Ascending aorta (tissue), 2 donors: Measurements from ENCODE around the gene MMP8. TPM values are rescaled to one million over a fixed set of nuclear protein-coding genes. Genes with fewer than 3 reads are reported as not detected.

Experiments
- DNase-seq, 2 donors: peaks; one replicate each; pipeline ENCODE4 v3.0.0-alpha.2; 2019; ENCODE audit warnings: low spot score in 2 of 2
- H3K27ac ChIP-seq, 2 donors: fragments of 200-600 bp; sonication (generic); one replicate each; pipeline ENCODE4 v1.5.1; 2016 to 2017; ENCODE audit warnings: mild to moderate bottlenecking in 1 of 2
- H3K27me3 ChIP-seq: fragments of 200-600 bp; sonication (generic); one replicate; pipeline ENCODE4 v1.5.1; 2017
- H3K36me3 ChIP-seq, 2 donors: fragments of 200-600 bp; sonication (generic); one replicate each; pipeline ENCODE4 v1.5.1; 2016
- H3K4me1 ChIP-seq, 2 donors: fragments of 200-600 bp; sonication (generic); one replicate each; pipeline ENCODE4 v1.5.1; 2016 to 2017; ENCODE audit warnings: mild to moderate bottlenecking in 1 of 2
- H3K4me3 ChIP-seq, 2 donors: fragments of 200-600 bp; sonication (generic); one replicate each; pipeline ENCODE4 v1.5.1; 2016 to 2017; ENCODE audit warnings: mild to moderate bottlenecking in 1 of 2
- H3K9me3 ChIP-seq, 2 donors: fragments of 200-600 bp; sonication (generic); one replicate each; pipeline ENCODE4 v1.5.1; 2016
- intact Hi-C: fragments of 100-400 bp; cut with DNase I; formaldehyde crosslinking; loops from one replicate; pipeline ENCODE4 v1.15.1; 2023
- total RNA-seq: library from RNA; depleted of rRNA; stranded (reverse); fragments of >200 nt; gene quantifications from one replicate; pipeline ENCODE4 v1.1.0, GENCODE V29; 2016
- TF ChIP-seq, protein P1 (sequence below), 3 experiments: fragments of 200-600 bp in 2 of 3; fragments of 450-650 bp in 1 of 3; sonication (generic) in 2 of 3; IDR thresholded peaks; one replicate each; pipeline ENCODE4 v1.5.1; 2016 to 2019; ENCODE audit warnings: antibody characterized with exemption in 3 of 3, mild to moderate bottlenecking in 1 of 3, moderate library complexity in 1 of 3

MMP8 gene
- total RNA-seq, 1 donor from 2014 or later = not detected

DNA sequence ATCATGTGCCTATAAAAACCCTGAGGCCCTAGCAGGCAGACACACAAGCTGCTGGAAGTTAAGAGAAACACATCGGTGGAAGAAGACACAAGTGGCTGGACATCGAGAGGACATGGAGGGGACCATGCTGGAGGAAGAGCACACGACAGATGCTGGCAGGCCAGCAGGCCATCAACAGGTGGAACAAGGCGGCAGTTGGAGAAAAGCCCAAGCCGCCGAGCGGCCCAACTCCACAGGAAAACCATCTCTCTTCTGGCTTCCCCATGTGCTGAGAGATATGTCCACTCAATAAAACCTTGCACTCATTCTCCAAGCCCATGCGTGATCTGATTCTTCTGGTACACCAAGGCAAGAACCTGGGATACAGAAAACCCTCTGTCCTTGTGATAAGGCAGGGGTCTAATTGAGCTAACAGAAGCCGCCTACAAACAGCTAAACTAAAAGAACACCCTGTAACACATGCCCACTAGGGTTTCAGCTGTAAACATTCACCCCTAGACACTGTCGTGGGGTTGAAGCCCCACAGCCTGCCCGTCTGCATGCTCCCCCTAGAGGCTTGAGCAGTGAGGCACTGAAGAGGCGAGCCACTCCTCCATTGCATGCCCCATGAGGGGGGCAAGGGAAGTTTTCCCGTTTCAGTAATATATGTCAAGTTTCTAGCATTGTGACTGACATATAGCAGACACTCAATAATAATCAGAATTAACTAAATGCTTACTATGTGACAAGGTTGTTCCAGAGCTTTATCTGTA lies 60.6 kb downstream of the MMP8 start:
- Histone ChIP-seq H3K27ac (no peak overlapping the region), H3K4me3 (no peak overlapping the region), H3K27me3 (no peaks in the 10 kb centered on the region), H3K4me1 (no peaks in the 10 kb centered on the region), H3K9me3 (no peaks in the 10 kb centered on the region), H3K36me3 (no peaks in the 10 kb centered on the region)
- no peak for DNase-seq
- intact Hi-C loops = loop anchor here (10.0 kb wide), 1 partner anchor 319 kb away; the partner anchor contains the start of gene BIRC2
- TF ChIP-seq, protein P1, sequence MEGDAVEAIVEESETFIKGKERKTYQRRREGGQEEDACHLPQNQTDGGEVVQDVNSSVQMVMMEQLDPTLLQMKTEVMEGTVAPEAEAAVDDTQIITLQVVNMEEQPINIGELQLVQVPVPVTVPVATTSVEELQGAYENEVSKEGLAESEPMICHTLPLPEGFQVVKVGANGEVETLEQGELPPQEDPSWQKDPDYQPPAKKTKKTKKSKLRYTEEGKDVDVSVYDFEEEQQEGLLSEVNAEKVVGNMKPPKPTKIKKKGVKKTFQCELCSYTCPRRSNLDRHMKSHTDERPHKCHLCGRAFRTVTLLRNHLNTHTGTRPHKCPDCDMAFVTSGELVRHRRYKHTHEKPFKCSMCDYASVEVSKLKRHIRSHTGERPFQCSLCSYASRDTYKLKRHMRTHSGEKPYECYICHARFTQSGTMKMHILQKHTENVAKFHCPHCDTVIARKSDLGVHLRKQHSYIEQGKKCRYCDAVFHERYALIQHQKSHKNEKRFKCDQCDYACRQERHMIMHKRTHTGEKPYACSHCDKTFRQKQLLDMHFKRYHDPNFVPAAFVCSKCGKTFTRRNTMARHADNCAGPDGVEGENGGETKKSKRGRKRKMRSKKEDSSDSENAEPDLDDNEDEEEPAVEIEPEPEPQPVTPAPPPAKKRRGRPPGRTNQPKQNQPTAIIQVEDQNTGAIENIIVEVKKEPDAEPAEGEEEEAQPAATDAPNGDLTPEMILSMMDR (IDR thresholded peaks at IDR 0.05) = no peak

DNA sequence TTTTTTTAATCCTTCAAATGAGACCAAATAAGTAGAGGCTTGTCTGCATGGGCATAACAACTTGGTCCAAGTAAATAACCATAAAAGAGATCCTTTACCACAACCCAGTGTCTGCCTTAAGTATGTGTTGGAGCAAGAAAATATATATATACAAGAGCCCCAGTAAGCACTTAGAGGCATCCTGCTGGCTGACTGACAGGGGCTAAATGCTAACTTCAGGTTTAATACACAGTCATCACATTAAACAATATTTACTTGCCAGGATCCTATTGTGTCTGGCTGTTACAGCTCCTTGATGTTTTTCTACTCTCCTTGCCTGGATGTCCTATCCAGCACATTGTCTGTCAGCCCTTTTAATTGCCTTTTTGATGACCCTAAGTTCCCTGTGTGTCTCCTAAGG lies 62.1 kb downstream of the MMP8 start:
- TF ChIP-seq, protein P1 (IDR thresholded peaks at IDR 0.05) = no peak

More for the DNA sequence above, 62.1 kb downstream of the MMP8 start:
- Histone ChIP-seq H3K27ac (no peak overlapping the region), H3K36me3 (no peaks in the 10 kb centered on the region), H3K4me3 (no peak overlapping the region), H3K27me3 (no peaks in the 10 kb centered on the region), H3K4me1 (no peaks in the 10 kb centered on the region), H3K9me3 (no peaks in the 10 kb centered on the region)
- no peak for DNase-seq
- intact Hi-C loops = loop anchor here (10.0 kb wide), 1 partner anchor 318 kb away; the partner anchor contains the start of gene BIRC2

Other genes starting within 250 kb of the MMP8 start
- not detected for gene MMP7, start 194.2 kb downstream of the MMP8 start, total RNA-seq
- not detected for gene MMP20, start 99.6 kb downstream of the MMP8 start, total RNA-seq
- gene MMP27, start 19.2 kb downstream of the MMP8 start, total RNA-seq = not detected
- gene MMP10, start 55.7 kb upstream of the MMP8 start, total RNA-seq = not detected
- not detected for gene MMP1, start 73.2 kb upstream of the MMP8 start, total RNA-seq
- not detected for gene MMP3, start 118.7 kb upstream of the MMP8 start, total RNA-seq
- gene MMP12, start 150.0 kb upstream of the MMP8 start, total RNA-seq = not detected
- not detected for gene MMP13, start 230.8 kb upstream of the MMP8 start, total RNA-seq